Astrocyte (in vitro differentiated cells and primary cell): ENCODE results near the gene HNRNPF.

Experiments
- EZH2 ChIP-seq: IDR thresholded peaks from 2 replicates; pipeline ENCODE4 v1.6.1; 2012; ENCODE audit warnings: mild to moderate bottlenecking, low read length, inconsistent platforms; ENCODE audit not compliant: insufficient read depth
- TF ChIP-seq, protein P1 (sequence below): IDR thresholded peaks from 2 replicates; pipeline ENCODE4 v1.5.1; 2011; ENCODE audit warnings: low read depth, mild to moderate bottlenecking, inconsistent platforms, low read length, moderate library complexity; ENCODE audit not compliant: insufficient read depth

DNA sequence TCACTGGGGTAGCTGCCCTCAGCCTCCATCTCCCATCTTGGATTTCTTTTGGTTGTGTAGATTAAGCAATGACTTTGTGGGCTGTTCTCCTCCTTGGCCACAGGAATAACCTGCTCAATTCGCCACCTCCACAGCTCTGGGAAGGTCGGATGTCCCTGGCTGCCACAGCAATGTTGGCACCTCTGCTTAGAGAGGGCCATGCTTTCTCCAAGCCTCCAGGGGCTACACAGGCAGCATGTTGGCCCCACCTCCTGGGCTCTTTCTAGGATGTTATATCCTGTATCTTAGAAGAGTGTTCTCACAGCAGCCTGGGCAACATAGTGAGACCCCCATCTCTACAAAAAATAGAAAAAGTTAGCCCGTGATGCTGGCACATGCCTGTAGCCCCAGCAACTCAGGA lies 72.9 kb downstream of the HNRNPF start:
- TF ChIP-seq, protein P1, sequence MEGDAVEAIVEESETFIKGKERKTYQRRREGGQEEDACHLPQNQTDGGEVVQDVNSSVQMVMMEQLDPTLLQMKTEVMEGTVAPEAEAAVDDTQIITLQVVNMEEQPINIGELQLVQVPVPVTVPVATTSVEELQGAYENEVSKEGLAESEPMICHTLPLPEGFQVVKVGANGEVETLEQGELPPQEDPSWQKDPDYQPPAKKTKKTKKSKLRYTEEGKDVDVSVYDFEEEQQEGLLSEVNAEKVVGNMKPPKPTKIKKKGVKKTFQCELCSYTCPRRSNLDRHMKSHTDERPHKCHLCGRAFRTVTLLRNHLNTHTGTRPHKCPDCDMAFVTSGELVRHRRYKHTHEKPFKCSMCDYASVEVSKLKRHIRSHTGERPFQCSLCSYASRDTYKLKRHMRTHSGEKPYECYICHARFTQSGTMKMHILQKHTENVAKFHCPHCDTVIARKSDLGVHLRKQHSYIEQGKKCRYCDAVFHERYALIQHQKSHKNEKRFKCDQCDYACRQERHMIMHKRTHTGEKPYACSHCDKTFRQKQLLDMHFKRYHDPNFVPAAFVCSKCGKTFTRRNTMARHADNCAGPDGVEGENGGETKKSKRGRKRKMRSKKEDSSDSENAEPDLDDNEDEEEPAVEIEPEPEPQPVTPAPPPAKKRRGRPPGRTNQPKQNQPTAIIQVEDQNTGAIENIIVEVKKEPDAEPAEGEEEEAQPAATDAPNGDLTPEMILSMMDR, result no peak
- TF ChIP-seq EZH2, result no peak
